HepG2 (cell line): ENCODE measurements around the gene SLC4A11. TPM values are rescaled to one million over a fixed set of nuclear protein-coding genes. Genes with fewer than 3 reads are reported as not detected.

Experiments
- ATF7 ChIP-seq, 2 experiments: fragments of 450-650 bp in 1 of 2; sonication (generic) in 1 of 2; formaldehyde crosslinking in 1 of 2; IDR thresholded peaks; 2 replicates each; pipeline versions ENCODE4 v1.4.0 to v1.6.1; 2016 to 2020; ENCODE audit warnings: antibody characterized with exemption in 1 of 2, mild to moderate bottlenecking in 1 of 2, missing genetic modification reagents in 1 of 2
- BORCS8-MEF2B ChIP-seq: sonication (generic); formaldehyde crosslinking; IDR thresholded peaks from 2 replicates; pipeline ENCODE4 v1.8.0; 2022; ENCODE audit warnings: mild to moderate bottlenecking, missing genetic modification reagents
- CEBPB ChIP-seq: IDR thresholded peaks from 2 replicates; pipeline ENCODE4 v1.6.1; 2011; ENCODE audit warnings: low read depth, low read length, improper control_type of control experiment, borderline replicate concordance
- FOXK2 ChIP-seq: fragments of 450-650 bp; IDR thresholded peaks from 2 replicates; pipeline ENCODE4 v1.6.1; 2016
- NCOA2 ChIP-seq: sonication (generic); formaldehyde crosslinking; IDR thresholded peaks from 2 replicates; pipeline ENCODE4 v1.8.0; 2022; ENCODE audit warnings: inconsistent platforms
- NFIB ChIP-seq: sonication (generic); formaldehyde crosslinking; IDR thresholded peaks from 2 replicates; pipeline ENCODE4 v1.9.0; 2021; ENCODE audit warnings: missing genetic modification reagents, mild to moderate bottlenecking, borderline replicate concordance
- NR2F6 ChIP-seq, 2 experiments: IDR thresholded peaks; 2 replicates each; pipeline ENCODE4 v1.6.1; 2016; ENCODE audit warnings: antibody characterized with exemption in 1 of 2, mild to moderate bottlenecking in 1 of 2
- SPEN ChIP-seq: sonication (generic); formaldehyde crosslinking; IDR thresholded peaks from 2 replicates; pipeline ENCODE4 v1.5.1; 2020; ENCODE audit warnings: low read depth, mild to moderate bottlenecking, missing genetic modification reagents
- TCF7 ChIP-seq: sonication (generic); IDR thresholded peaks from 2 replicates; pipeline ENCODE4 v1.6.1; 2016; ENCODE audit warnings: antibody characterized with exemption, low read depth
- ZFP36L1 ChIP-seq: sonication (generic); formaldehyde crosslinking; IDR thresholded peaks from 2 replicates; pipeline ENCODE4 v1.8.0; 2022; ENCODE audit warnings: mild to moderate bottlenecking, missing genetic modification reagents, moderate library complexity
- ZFX ChIP-seq: sonication (generic); formaldehyde crosslinking; IDR thresholded peaks from 2 replicates; pipeline ENCODE4 v1.4.0; 2020; ENCODE audit warnings: mild to moderate bottlenecking, low read depth, missing genetic modification reagents, moderate library complexity
- ZFYVE20 ChIP-seq: sonication (generic); formaldehyde crosslinking; IDR thresholded peaks from 2 replicates; pipeline ENCODE4 v1.8.0; 2023; ENCODE audit warnings: low read depth, mild to moderate bottlenecking, moderate library complexity, missing genetic modification reagents, borderline replicate concordance
- ZNF407 ChIP-seq: sonication (generic); formaldehyde crosslinking; IDR thresholded peaks from one replicate; pipeline ENCODE4 v1.5.1; 2020; ENCODE audit warnings: mild to moderate bottlenecking, missing genetic modification reagents; ENCODE audit errors: not compliant biosample characterization
- ZNF430 ChIP-seq: sonication (generic); formaldehyde crosslinking; IDR thresholded peaks from 2 replicates; pipeline ENCODE4 v1.9.0; 2021; ENCODE audit warnings: mild to moderate bottlenecking, missing genetic modification reagents
- ZNF7 ChIP-seq: IDR thresholded peaks from 2 replicates; pipeline ENCODE4 v1.6.1; 2016; ENCODE audit warnings: missing biosample characterization, missing genetic modification reagents
- polyA plus RNA-seq, 8 experiments: library from polyadenylated mRNA; depleted of rRNA in 3 of 8; stranded (reverse) in 7 of 8; unstranded in 1 of 8; fragments of >200 nt; fragmentation: Illumina TruSeq in 4 of 8; extraction: Trizol in 4 of 8; gene quantifications; 2 replicates each; pipeline versions ENCODE4 v1.2.1 to v1.2.3, GENCODE V29; 2011 to 2016; ENCODE audit warnings: low read depth in 4 of 8, missing spikeins in 1 of 8, mixed read lengths in 1 of 8; ENCODE audit not compliant: insufficient read depth in 1 of 8
- total RNA-seq, 5 experiments: library from RNA; depleted of rRNA; stranded (reverse); fragments of >200 nt; fragmentation: Illumina TruSeq; extraction: Trizol; gene quantifications; 2 replicates each; pipeline ENCODE4 v1.2.3, GENCODE V29; 2016; ENCODE audit warnings: low read depth in 1 of 5
- TF ChIP-seq, protein P1 (sequence below): sonication (generic); formaldehyde crosslinking; IDR thresholded peaks from 2 replicates; pipeline ENCODE4 v1.5.0; 2020; ENCODE audit warnings: mild to moderate bottlenecking, missing genetic modification reagents, moderate library complexity
- TF ChIP-seq, protein P2 (sequence below): sonication (generic); formaldehyde crosslinking; IDR thresholded peaks from 2 replicates; pipeline ENCODE4 v1.4.0; 2020; ENCODE audit warnings: missing genetic modification reagents

SLC4A11 gene
- total and polyA plus RNA-seq, 2 of the 13 experiments (the other 11 are each of a cell fraction or from before 2014, with no cell fraction given) = 3.9 to 27.0 TPM

DNA sequence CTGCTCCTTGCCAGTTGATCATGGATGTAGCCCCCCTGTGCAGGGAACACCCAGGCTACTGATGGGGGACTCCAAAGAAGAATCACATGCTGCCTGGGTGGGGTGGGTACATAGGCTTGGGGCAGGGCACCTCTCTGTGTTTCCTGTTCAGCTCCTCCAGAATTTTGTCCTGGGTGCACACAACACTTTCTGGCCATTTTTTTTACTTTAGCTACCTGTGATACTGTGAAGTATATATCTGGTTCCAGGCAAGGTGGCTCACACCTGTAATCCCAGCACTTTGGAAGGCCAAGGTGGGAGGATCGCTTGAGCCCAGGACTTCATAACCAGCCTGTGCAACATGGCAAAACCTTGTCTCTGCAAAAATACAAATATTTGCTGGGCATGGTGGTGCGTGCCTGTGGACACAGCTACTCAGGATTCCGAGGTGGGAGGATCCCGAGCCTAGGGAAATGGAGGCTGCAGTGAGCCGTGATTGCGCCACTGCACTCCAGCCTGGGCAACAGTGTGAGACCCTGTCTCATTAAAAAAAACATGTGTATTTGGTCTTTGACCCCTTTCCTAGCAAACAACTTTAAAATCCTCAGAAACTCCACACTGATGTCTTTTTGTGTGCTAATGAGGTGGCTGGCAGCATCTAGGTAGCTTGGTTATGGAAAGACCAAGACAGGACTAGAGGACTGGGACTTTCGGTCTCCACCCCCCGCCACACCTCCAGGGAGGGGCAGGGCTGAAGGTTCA lies 14.1 kb downstream of the SLC4A11 start (continued):
- no peak for TF ChIP-seq ZNF407 (CRISPR knock-in tag)
- TF ChIP-seq TCF7 = no peak
- TF ChIP-seq ZFP36L1 = peak; percentile 44; the same call in 1 of the 2 replicates
- 0 out of 2 replicates have a peak, but pooled peaks have one; percentile 26 for TF ChIP-seq ZFX (CRISPR knock-in tag)
- TF ChIP-seq FOXK2 = no peak
- TF ChIP-seq NR2F6 (IDR thresholded peaks at IDR 0.05) = peak; percentile 73
- peak; percentile 89 for TF ChIP-seq NR2F6 (CRISPR knock-in tag; IDR thresholded peaks at IDR 0.05)
- TF ChIP-seq ZNF7 = peak; percentile 34; the same call in 1 of the 2 replicates
- TF ChIP-seq, protein P1, sequence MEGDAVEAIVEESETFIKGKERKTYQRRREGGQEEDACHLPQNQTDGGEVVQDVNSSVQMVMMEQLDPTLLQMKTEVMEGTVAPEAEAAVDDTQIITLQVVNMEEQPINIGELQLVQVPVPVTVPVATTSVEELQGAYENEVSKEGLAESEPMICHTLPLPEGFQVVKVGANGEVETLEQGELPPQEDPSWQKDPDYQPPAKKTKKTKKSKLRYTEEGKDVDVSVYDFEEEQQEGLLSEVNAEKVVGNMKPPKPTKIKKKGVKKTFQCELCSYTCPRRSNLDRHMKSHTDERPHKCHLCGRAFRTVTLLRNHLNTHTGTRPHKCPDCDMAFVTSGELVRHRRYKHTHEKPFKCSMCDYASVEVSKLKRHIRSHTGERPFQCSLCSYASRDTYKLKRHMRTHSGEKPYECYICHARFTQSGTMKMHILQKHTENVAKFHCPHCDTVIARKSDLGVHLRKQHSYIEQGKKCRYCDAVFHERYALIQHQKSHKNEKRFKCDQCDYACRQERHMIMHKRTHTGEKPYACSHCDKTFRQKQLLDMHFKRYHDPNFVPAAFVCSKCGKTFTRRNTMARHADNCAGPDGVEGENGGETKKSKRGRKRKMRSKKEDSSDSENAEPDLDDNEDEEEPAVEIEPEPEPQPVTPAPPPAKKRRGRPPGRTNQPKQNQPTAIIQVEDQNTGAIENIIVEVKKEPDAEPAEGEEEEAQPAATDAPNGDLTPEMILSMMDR (CRISPR knock-in tag) = peak; percentile 33; the same call in 1 of the 2 replicates
- no peak for TF ChIP-seq ATF7 (IDR thresholded peaks at IDR 0.05)
- no peak for TF ChIP-seq ATF7 (CRISPR knock-in tag; IDR thresholded peaks at IDR 0.05)
- TF ChIP-seq CEBPB = peak; percentile 91
- no peak for TF ChIP-seq ZFYVE20 (CRISPR knock-in tag)
- TF ChIP-seq SPEN (CRISPR knock-in tag) = peak; percentile 78; the same call in 1 of the 2 replicates
- no peak for TF ChIP-seq BORCS8-MEF2B
- TF ChIP-seq ZNF430 (CRISPR knock-in tag) = peak; percentile 72; the same call in 1 of the 2 replicates
- TF ChIP-seq NCOA2 (CRISPR knock-in tag) = peak; percentile 78
- TF ChIP-seq, protein P2, sequence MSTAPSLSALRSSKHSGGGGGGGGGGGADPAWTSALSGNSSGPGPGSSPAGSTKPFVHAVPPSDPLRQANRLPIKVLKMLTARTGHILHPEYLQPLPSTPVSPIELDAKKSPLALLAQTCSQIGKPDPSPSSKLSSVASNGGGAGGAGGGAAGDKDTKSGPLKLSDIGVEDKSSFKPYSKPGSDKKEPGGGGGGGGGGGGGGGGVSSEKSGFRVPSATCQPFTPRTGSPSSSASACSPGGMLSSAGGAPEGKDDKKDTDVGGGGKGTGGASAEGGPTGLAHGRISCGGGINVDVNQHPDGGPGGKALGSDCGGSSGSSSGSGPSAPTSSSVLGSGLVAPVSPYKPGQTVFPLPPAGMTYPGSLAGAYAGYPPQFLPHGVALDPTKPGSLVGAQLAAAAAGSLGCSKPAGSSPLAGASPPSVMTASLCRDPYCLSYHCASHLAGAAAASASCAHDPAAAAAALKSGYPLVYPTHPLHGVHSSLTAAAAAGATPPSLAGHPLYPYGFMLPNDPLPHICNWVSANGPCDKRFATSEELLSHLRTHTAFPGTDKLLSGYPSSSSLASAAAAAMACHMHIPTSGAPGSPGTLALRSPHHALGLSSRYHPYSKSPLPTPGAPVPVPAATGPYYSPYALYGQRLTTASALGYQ (CRISPR knock-in tag) = peak; percentile 70; the same call in 1 of the 2 replicates
- TF ChIP-seq NFIB = no peak
